Lower leg skin (tissue), 4 donors: ENCODE results near the gene KCNC2. TPM values are rescaled to one million over a fixed set of nuclear protein-coding genes. Genes with fewer than 3 reads are reported as not detected.

Experiments used
- DNase-seq, 2 donors: peaks; one replicate each; pipeline ENCODE4 v3.0.0-alpha.2; 2019; ENCODE audit warnings: low spot score in 2 of 2
- H3K4me3 ChIP-seq: fragments of 200-600 bp; sonication (generic); 2 replicates; pipeline ENCODE4 v1.5.1; 2017; ENCODE audit warnings: mild to moderate bottlenecking, low read depth; ENCODE audit not compliant: poor library complexity, severe bottlenecking
- POLR2A ChIP-seq, 2 donors: fragments of 450-650 bp; IDR thresholded peaks; one replicate each; pipeline ENCODE4 v1.6.1; 2016 to 2017; ENCODE audit warnings: antibody characterized with exemption in 2 of 2, mild to moderate bottlenecking in 1 of 2, moderate library complexity in 1 of 2
- WGBS, 2 donors: methylation state at CpG; one replicate each; pipeline ENCODE4 v1.1.5; 2018; 5-methylcytosine and 5-hydroxymethylcytosine counted together
- intact Hi-C: fragments of 100-400 bp; cut with DNase I; formaldehyde crosslinking; loops from one replicate; pipeline ENCODE4 v1.15.0; 2023; ENCODE audit warnings: low total_unique reads
- total RNA-seq, 4 donors: library from RNA; depleted of rRNA; stranded (reverse); fragments of >200 nt; gene quantifications; one replicate each; pipeline ENCODE4 v1.1.0, GENCODE V29; 2016
- TF ChIP-seq, protein P1 (sequence below), 3 donors: fragments of 450-650 bp; IDR thresholded peaks; one replicate each; pipeline ENCODE4 v1.5.1; 2016; ENCODE audit warnings: antibody characterized with exemption in 3 of 3, mild to moderate bottlenecking in 3 of 3, moderate library complexity in 2 of 3

The KCNC2 gene
- total RNA-seq, 4 donors from 2014 or later, result 0.10 TPM; not detected in 3

DNA sequence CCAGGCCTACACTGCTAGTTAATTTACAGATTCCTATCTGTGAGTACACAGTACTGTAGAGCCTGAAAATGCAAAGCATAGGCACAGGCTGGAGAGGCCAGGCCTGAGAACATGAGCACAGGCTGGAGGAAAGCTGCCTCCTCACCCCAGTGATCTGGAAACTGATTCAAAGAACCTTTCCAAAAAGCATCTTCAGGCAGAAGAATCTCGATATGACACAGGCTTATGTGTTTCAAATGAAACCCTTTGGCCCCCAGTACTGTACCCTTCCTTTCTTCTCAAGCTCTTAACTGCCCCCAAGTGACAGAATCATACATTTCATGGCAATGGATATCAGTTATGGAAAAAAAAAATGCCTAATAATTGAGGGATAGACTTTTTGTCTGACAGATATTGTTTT, 122.0 kb downstream of the KCNC2 start:
- no peak for DNase-seq
- no peak overlapping the region for H3K4me3 ChIP-seq
- no peak for TF ChIP-seq POLR2A (IDR thresholded peaks at IDR 0.05)
- TF ChIP-seq, protein P1, sequence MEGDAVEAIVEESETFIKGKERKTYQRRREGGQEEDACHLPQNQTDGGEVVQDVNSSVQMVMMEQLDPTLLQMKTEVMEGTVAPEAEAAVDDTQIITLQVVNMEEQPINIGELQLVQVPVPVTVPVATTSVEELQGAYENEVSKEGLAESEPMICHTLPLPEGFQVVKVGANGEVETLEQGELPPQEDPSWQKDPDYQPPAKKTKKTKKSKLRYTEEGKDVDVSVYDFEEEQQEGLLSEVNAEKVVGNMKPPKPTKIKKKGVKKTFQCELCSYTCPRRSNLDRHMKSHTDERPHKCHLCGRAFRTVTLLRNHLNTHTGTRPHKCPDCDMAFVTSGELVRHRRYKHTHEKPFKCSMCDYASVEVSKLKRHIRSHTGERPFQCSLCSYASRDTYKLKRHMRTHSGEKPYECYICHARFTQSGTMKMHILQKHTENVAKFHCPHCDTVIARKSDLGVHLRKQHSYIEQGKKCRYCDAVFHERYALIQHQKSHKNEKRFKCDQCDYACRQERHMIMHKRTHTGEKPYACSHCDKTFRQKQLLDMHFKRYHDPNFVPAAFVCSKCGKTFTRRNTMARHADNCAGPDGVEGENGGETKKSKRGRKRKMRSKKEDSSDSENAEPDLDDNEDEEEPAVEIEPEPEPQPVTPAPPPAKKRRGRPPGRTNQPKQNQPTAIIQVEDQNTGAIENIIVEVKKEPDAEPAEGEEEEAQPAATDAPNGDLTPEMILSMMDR (IDR thresholded peaks at IDR 0.05), result no peak
- intact Hi-C loops, result no loop called here
- 43 to 66% methylated on average over 1 of the region's 1 CpG for WGBS, 2 donors

DNA sequence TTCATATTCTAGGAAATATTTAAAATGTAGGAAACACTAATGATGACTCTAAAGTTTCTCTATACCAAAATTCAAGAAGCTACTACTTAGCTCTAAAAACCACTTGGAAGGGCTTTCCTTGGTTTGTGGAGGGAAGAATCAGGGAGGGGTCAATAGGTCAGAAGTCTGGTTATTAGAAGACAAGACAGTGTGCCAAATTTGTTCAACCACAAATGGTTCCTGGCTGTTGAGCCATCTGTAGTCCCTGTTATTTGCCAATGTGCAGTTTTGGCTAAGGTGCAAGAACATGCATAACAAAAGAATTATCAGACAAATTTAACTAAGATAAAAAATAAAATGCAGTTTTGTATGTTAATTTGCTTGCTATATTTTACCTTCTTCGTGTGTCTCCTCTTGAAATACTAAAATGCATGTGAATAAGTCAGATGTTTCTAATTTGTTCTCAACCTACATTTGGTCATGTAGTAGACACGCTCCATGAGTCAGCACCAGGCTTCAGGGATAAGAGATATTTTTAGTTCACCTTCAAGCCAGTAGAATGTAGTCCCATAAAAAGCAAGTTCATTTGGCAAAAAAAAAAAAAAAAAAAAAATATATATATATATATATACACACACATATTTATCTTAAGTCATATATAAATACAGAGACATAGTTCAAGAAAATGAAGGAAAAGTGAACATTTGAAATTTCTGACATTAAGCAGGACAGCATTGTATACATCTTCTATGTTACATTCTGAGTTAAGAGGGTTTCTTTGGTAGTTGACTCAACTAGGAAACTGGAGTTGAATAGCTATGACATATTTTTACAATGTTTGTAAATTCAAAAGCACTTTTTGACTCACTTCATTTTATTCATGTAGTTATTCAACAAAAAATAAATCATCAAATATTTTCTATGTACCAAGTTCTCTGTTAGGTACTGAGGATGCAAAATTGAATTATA, 123.3 kb downstream of the KCNC2 start:
- WGBS, 2 donors, result 36 to 44% methylated on average over 2 of the region's 2 CpGs
- TF ChIP-seq, protein P1 (IDR thresholded peaks at IDR 0.05), result no peak
- TF ChIP-seq POLR2A (IDR thresholded peaks at IDR 0.05), result no peak
- no peak overlapping the region for H3K4me3 ChIP-seq
- intact Hi-C loops, result no loop called here
- no peak for DNase-seq

DNA sequence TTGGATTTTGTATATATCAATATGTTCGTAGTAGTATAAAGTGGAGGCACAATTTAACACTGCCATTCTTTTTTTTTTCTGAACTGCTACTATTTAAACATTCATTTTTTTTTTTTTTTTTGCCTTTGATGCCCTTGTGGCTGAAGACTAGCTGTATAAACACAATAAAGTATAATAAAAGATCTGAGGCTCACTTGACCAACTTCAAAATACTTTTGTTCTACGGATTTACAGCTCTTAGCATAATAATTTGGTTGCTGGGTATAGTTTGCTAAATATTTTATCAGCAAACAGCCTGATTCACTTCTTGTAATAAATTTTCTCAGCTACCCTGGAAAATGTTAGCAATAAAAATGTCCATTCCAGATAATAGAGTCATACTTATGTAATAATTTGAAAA, 128.3 kb downstream of the KCNC2 start:
- no peak overlapping the region for H3K4me3 ChIP-seq
- TF ChIP-seq, protein P1 (IDR thresholded peaks at IDR 0.05), result no peak
- TF ChIP-seq POLR2A (IDR thresholded peaks at IDR 0.05), result no peak
- WGBS, 2 donors, result 65 to 69% methylated on average over 2 of the region's 2 CpGs
- intact Hi-C loops, result no loop called here
- DNase-seq, result no peak

DNA sequence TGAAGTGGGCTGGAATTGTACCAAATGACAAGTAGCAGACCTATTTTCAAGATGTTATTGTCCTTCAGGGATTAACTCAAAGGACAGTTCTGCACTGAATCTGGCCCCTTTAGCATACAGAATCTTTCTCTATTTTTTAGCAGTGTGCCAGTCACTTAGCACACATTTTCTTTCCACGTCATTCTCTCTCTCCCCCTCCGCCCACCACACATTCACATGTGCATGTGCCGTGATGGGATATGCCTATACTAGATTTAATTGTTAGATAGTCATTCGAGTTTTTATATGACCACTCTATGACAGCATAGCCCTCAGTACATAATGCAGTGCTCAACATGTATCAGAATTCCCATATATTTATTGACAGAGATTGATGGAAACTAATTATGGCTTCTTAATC, 129.1 kb downstream of the KCNC2 start:
- TF ChIP-seq, protein P1 (IDR thresholded peaks at IDR 0.05), result no peak
- no peak for TF ChIP-seq POLR2A (IDR thresholded peaks at IDR 0.05)
- 64 to 70% methylated on average over 4 of the region's 4 CpGs for WGBS, 2 donors
- H3K4me3 ChIP-seq, result no peak overlapping the region
- intact Hi-C loops, result no loop called here
- no peak for DNase-seq

DNA sequence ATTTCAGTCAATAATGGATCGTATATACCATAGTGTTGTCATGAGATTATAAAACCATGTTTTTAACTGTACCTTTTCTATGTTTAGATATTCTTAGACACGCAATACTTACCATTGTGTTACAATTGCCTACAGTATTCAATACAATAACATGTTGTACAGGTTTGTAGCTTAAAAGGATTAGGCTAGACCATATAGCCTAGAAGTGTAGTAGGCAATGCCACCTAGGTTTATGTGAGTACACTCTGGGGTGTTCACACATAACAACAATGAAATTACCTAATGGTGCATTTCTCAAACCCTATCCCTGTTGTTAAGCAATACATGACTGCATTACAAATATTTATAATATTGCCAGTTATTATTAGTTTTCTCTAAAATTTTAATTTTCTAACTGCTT, 144.2 kb downstream of the KCNC2 start:
- 77 to 84% methylated on average over 2 of the region's 2 CpGs for WGBS, 2 donors
- no peak for DNase-seq
- no peak overlapping the region for H3K4me3 ChIP-seq
- intact Hi-C loops, result no loop called here
- TF ChIP-seq, protein P1 (IDR thresholded peaks at IDR 0.05), result no peak
- TF ChIP-seq POLR2A (IDR thresholded peaks at IDR 0.05), result no peak
